ENCODE results near the gene CA4. TPM values are rescaled to one million over a fixed set of nuclear protein-coding genes. Genes with fewer than 3 reads are reported as not detected.

CA4 gene
- total and polyA plus RNA-seq, 9 of the 15 experiments (the other 6 are each of a cell fraction or from before 2014, with no cell fraction given), result 0.13 TPM; not detected in 7

DNA sequence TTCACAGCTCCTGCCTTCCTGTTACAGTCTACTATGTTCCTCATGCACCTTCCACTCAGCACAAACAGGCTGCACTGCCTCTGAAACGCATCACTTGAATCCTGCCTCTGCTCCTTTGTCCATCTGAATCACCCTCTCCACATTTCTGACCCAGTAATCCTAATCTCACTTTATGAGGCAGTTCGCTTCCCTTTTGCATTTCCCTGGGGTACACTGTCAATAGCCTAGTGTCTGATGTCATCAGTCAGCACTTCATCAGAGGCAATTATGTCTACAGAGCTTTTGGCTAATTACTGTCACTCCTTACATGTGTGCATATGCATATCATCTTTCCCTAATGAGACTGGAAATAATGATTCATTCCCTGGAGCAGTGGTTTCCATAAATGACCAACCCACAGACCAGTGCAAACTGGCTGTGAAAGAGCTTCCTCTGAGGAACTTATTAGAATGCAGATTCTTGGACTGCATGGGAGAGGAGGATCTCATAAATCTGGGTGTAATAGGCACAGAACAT, 23.6 kb downstream of the CA4 start (continued):
- no peak for TF ChIP-seq ZNF764 (CRISPR knock-in tag; IDR thresholded peaks at IDR 0.05; ENCODE audit: low read depth)
- TF ChIP-seq, protein P1, sequence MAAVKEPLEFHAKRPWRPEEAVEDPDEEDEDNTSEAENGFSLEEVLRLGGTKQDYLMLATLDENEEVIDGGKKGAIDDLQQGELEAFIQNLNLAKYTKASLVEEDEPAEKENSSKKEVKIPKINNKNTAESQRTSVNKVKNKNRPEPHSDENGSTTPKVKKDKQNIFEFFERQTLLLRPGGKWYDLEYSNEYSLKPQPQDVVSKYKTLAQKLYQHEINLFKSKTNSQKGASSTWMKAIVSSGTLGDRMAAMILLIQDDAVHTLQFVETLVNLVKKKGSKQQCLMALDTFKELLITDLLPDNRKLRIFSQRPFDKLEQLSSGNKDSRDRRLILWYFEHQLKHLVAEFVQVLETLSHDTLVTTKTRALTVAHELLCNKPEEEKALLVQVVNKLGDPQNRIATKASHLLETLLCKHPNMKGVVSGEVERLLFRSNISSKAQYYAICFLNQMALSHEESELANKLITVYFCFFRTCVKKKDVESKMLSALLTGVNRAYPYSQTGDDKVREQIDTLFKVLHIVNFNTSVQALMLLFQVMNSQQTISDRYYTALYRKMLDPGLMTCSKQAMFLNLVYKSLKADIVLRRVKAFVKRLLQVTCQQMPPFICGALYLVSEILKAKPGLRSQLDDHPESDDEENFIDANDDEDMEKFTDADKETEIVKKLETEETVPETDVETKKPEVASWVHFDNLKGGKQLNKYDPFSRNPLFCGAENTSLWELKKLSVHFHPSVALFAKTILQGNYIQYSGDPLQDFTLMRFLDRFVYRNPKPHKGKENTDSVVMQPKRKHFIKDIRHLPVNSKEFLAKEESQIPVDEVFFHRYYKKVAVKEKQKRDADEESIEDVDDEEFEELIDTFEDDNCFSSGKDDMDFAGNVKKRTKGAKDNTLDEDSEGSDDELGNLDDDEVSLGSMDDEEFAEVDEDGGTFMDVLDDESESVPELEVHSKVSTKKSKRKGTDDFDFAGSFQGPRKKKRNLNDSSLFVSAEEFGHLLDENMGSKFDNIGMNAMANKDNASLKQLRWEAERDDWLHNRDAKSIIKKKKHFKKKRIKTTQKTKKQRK (IDR thresholded peaks at IDR 0.05; ENCODE audit: borderline replicate concordance, low read depth, low read length), result no peak
- 0 out of 2 replicates have a peak, but pooled peaks have one; percentile 39 for TF ChIP-seq POLR2AphosphoS2 (IDR thresholded peaks at IDR 0.05; ENCODE audit: low read length)
- TF ChIP-seq POLR2H (tag; IDR thresholded peaks at IDR 0.05; ENCODE audit: low read depth), result no peak
- TF ChIP-seq, protein P2, sequence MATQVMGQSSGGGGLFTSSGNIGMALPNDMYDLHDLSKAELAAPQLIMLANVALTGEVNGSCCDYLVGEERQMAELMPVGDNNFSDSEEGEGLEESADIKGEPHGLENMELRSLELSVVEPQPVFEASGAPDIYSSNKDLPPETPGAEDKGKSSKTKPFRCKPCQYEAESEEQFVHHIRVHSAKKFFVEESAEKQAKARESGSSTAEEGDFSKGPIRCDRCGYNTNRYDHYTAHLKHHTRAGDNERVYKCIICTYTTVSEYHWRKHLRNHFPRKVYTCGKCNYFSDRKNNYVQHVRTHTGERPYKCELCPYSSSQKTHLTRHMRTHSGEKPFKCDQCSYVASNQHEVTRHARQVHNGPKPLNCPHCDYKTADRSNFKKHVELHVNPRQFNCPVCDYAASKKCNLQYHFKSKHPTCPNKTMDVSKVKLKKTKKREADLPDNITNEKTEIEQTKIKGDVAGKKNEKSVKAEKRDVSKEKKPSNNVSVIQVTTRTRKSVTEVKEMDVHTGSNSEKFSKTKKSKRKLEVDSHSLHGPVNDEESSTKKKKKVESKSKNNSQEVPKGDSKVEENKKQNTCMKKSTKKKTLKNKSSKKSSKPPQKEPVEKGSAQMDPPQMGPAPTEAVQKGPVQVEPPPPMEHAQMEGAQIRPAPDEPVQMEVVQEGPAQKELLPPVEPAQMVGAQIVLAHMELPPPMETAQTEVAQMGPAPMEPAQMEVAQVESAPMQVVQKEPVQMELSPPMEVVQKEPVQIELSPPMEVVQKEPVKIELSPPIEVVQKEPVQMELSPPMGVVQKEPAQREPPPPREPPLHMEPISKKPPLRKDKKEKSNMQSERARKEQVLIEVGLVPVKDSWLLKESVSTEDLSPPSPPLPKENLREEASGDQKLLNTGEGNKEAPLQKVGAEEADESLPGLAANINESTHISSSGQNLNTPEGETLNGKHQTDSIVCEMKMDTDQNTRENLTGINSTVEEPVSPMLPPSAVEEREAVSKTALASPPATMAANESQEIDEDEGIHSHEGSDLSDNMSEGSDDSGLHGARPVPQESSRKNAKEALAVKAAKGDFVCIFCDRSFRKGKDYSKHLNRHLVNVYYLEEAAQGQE (IDR thresholded peaks at IDR 0.05; ENCODE audit: borderline replicate concordance), result peak; percentile 62
- TF ChIP-seq, protein P2 (CRISPR knock-in tag; IDR thresholded peaks at IDR 0.05; ENCODE audit: low read depth), result no peak
- no peak for TF ChIP-seq FOXJ3 (CRISPR knock-in tag; IDR thresholded peaks at IDR 0.05)
- no peak for TF ChIP-seq ZSCAN32 (CRISPR knock-in tag; IDR thresholded peaks at IDR 0.05)
- no peak for TF ChIP-seq CEBPG (CRISPR knock-in tag; IDR thresholded peaks at IDR 0.05)
- peak in 1 of 2 experiments; percentile 47; a peak in 1 of 4 replicates for TF ChIP-seq CEBPG (tag; conservative IDR thresholded peaks at IDR 0.05 in 1 of 2, IDR thresholded peaks at IDR 0.05 in 1 of 2)
- TF ChIP-seq, protein P3, sequence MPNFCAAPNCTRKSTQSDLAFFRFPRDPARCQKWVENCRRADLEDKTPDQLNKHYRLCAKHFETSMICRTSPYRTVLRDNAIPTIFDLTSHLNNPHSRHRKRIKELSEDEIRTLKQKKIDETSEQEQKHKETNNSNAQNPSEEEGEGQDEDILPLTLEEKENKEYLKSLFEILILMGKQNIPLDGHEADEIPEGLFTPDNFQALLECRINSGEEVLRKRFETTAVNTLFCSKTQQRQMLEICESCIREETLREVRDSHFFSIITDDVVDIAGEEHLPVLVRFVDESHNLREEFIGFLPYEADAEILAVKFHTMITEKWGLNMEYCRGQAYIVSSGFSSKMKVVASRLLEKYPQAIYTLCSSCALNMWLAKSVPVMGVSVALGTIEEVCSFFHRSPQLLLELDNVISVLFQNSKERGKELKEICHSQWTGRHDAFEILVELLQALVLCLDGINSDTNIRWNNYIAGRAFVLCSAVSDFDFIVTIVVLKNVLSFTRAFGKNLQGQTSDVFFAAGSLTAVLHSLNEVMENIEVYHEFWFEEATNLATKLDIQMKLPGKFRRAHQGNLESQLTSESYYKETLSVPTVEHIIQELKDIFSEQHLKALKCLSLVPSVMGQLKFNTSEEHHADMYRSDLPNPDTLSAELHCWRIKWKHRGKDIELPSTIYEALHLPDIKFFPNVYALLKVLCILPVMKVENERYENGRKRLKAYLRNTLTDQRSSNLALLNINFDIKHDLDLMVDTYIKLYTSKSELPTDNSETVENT (CRISPR knock-in tag; IDR thresholded peaks at IDR 0.05), result no peak
- peak in 1 of 2 experiments; percentile 19; a peak in 1 of 4 replicates for TF ChIP-seq FOXA3 (CRISPR knock-in tag; conservative IDR thresholded peaks at IDR 0.05 in 1 of 2, IDR thresholded peaks at IDR 0.05 in 1 of 2)
